ENCODE measurements around the gene HCK.

- TF ChIP-seq, protein P1, sequence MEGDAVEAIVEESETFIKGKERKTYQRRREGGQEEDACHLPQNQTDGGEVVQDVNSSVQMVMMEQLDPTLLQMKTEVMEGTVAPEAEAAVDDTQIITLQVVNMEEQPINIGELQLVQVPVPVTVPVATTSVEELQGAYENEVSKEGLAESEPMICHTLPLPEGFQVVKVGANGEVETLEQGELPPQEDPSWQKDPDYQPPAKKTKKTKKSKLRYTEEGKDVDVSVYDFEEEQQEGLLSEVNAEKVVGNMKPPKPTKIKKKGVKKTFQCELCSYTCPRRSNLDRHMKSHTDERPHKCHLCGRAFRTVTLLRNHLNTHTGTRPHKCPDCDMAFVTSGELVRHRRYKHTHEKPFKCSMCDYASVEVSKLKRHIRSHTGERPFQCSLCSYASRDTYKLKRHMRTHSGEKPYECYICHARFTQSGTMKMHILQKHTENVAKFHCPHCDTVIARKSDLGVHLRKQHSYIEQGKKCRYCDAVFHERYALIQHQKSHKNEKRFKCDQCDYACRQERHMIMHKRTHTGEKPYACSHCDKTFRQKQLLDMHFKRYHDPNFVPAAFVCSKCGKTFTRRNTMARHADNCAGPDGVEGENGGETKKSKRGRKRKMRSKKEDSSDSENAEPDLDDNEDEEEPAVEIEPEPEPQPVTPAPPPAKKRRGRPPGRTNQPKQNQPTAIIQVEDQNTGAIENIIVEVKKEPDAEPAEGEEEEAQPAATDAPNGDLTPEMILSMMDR (conservative IDR thresholded peaks at IDR 0.05 in 1 of 2, IDR thresholded peaks at IDR 0.05 in 1 of 2; ENCODE audit: extremely low read depth in 1 of 2, insufficient read depth in 1 of 2, low read depth in 1 of 2, low read length in 2 of 2), result no peak
- TF ChIP-seq EZH2 (IDR thresholded peaks at IDR 0.05; ENCODE audit: borderline replicate concordance, low read length), result peak; percentile 17
Observed at GRCh38 chr20:32019563-32020463, 32.2 kb upstream of the HCK start.

Measured in mammary epithelial cell (primary cell).